Measurements from ENCODE around the gene DNASE1L2.
A peak's percentile ranks its signal among the peaks of the same experiment; 100 is the strongest.
"Not testable (repeated sequence)": the region's sequence is repeated elsewhere in the genome, so short reads cannot be mapped to it uniquely, and the experiment has no call there.

The DNASE1L2 gene
- 0 to 2.8 (median 0.21) reads per million in 17 experiments for total RNA-seq

GRCh38 chr16:2236337-2237101 is at the start of gene DNASE1L2:
DNASE1L2 (plus strand) TSS chr16:2236444; CDS start chr16:2236817, 373 bp downstream.
- peak in 3 of 4 experiments; percentile 26 to 40 (median 36) for DNase-seq

- DNase-seq: no peak
These were observed 49.7 kb upstream of the DNASE1L2 start for GRCh38 chr16:2186505-2186904.

- DNase-seq: no peak
These were observed 49.0 kb upstream of the DNASE1L2 start for GRCh38 chr16:2187212-2187611.

- DNase-seq: no peak
These were observed 47.8 kb upstream of the DNASE1L2 start for GRCh38 chr16:2188395-2188794.

- no peak for DNase-seq
These were observed 46.9 kb upstream of the DNASE1L2 start for GRCh38 chr16:2189252-2189893.

- no peak for DNase-seq
These were observed 46.1 kb upstream of the DNASE1L2 start for GRCh38 chr16:2190002-2190658.

- DNase-seq: no peak
These were observed 45.4 kb upstream of the DNASE1L2 start for GRCh38 chr16:2190659-2191445.

GRCh38 chr16:2191446-2191706 is 44.9 kb upstream of the DNASE1L2 start:
- DNase-seq: no peak

- DNase-seq: no peak
These were observed 41.9 kb upstream of the DNASE1L2 start for GRCh38 chr16:2194166-2194834.

- DNase-seq: peak; percentile 21 to 63 (median 42)
These were observed 41.4 kb upstream of the DNASE1L2 start for GRCh38 chr16:2194852-2195321.

GRCh38 chr16:2195322-2196161 is 40.7 kb upstream of the DNASE1L2 start:
- no peak for DNase-seq

GRCh38 chr16:2196162-2196980 is 39.9 kb upstream of the DNASE1L2 start, which contains the start of gene CASKIN1:
CASKIN1 (minus strand) TSS chr16:2196605; CDS start chr16:2196432, 173 bp downstream.
- DNase-seq: peak; percentile 43 to 82 (median 66)

GRCh38 chr16:2196981-2197511 is 39.2 kb upstream of the DNASE1L2 start:
- DNase-seq: no peak

- DNase-seq: no peak
These were observed 38.5 kb upstream of the DNASE1L2 start for GRCh38 chr16:2197765-2198164.

- no peak for DNase-seq
These were observed 38.0 kb upstream of the DNASE1L2 start for GRCh38 chr16:2198283-2198682.

- DNase-seq: no peak
These were observed 37.1 kb upstream of the DNASE1L2 start for GRCh38 chr16:2199095-2199494.

- no peak for DNase-seq
These were observed 36.6 kb upstream of the DNASE1L2 start for GRCh38 chr16:2199621-2200139.

- no peak for DNase-seq
These were observed 35.9 kb upstream of the DNASE1L2 start for GRCh38 chr16:2200313-2200712.

GRCh38 chr16:2203119-2203688 is 33.0 kb upstream of the DNASE1L2 start:
- not testable (repeated sequence) for DNase-seq
